AG04450 (cell line): ENCODE measurements around the gene NBEAL2. TPM values are rescaled to one million over a fixed set of nuclear protein-coding genes. Genes with fewer than 3 reads are reported as not detected.

Source experiments
- CTCF ChIA-PET: fragments of 300-600, 350-600 bp; formaldehyde crosslinking; extraction: SDS; loops from one replicate; lab custom pipeline; 2022; ENCODE audit warnings: antibody characterized with exemption, inconsistent platforms; lab: Charles Lee
- POLR2A ChIA-PET: fragments of 350-600 bp; formaldehyde crosslinking; extraction: SDS; loops from one replicate; lab custom pipeline; 2021; ENCODE audit warnings: antibody characterized with exemption, inconsistent platforms; lab: Yijun Ruan, JAX
- DNase-seq: peaks from one replicate; pipeline ENCODE4 v3.0.0-alpha.2; 2011; ENCODE audit warnings: low read depth, low spot score
- H3K27ac ChIP-seq: one replicate; pipeline ENCODE4 v1.5.1; 2012; ENCODE audit warnings: low read depth, low read length, control low read depth
- H3K27me3 ChIP-seq: one replicate; pipeline ENCODE4 v1.6.0; 2012; ENCODE audit warnings: low read length; ENCODE audit not compliant: control insufficient read depth, insufficient read depth
- H3K4me3 ChIP-seq: 2 replicates; pipeline ENCODE4 v1.5.1; 2011; ENCODE audit warnings: mild to moderate bottlenecking, low read depth, low read length, control low read depth
- H3K9me3 ChIP-seq: 2 replicates; pipeline ENCODE4 v1.5.1; 2012; ENCODE audit warnings: low read length; ENCODE audit not compliant: control insufficient read depth, insufficient read depth
- CTCF ChIP-seq: IDR thresholded peaks from 2 replicates; pipeline ENCODE4 v1.5.1; 2011; ENCODE audit warnings: low read depth, low read length, control low read depth, inconsistent platforms
- polyA plus RNA-seq: library from polyadenylated mRNA; depleted of rRNA; stranded (reverse); fragments of >200 nt; gene quantifications from 2 replicates; pipeline ENCODE4 v1.2.3, GENCODE V29; 2011

The NBEAL2 gene
- polyA plus RNA-seq, 1 experiment = 2.1 TPM

DNA sequence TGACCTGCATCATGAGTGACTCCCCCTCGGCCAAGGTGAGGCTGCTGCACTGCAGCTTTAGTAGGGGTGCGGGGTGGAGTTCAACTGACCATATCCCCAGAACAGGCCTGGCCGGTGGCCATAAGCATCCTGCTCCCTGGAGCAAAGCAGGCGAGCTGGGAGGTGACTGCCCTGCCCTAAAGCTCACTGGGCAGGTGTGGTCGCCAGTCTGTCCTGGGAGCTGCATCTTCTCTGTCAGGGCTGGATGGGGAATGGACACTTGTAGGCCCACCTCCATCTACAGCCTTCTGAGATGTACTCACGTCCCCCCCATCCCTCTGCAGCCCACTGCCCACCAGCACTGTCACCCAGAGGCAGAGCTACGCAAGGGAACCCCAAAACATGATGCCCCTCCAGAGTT, 14.5 kb downstream of the NBEAL2 start:
- no peak for DNase-seq

DNA sequence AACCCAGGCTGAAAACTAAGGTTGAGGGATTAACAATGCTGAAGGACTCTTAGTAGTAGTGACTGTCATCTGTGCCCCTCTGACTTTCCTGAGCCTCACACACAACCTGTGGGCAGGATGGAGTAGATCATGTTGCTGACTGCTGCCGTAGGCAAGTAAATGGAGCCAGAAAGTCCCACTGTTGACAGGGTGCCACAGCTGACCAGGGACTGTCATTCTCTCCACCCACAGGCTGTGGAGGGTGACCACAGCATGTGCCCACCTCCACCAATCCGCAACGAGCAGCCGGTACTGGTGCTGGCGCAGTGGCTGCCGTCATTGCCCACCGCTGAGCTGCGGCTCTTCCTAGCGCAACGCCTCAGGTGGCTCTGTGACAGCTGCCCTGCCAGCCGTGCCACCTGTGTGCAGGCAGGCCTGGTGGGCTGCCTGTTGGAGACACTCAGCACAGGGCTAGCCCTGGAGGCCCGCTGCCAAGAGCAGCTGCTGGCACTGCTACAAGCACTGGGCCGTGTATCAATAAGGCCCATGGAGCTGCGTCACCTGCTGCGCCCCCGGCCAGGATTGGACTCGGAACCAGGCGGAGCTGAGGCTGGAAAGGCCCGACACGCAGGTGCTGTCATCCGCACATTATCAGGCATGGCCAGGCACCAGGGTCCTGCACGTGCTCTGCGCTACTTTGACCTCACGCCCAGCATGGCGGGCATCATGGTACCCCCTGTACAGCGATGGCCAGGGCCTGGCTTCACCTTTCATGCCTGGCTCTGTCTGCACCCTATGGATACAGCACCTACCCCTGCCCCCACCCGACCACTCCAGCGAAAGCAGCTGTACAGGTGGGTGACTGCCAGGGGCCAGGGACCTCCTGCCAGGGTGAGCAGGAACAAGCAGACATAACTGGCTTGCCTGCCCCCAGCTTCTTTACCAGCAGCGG, 15.6 kb downstream of the NBEAL2 start:
- Histone ChIP-seq H3K27me3 (no peaks in the 10 kb centered on the region), H3K4me3 (no peak overlapping the region), H3K9me3 (no peaks in the 10 kb centered on the region; the same call in 1 of the 2 replicates), H3K27ac (no peak overlapping the region)
- DNase-seq = no peak
- CTCF ChIA-PET = no interaction called here
- POLR2A ChIA-PET = interaction anchor here (0.6 kb wide), 1 partner anchor 14 kb away, joined by 3 read pairs; no protein-coding TSS in a partner anchor
- no peak for TF ChIP-seq CTCF

More for the DNA sequence above, 14.5 kb downstream of the NBEAL2 start:
- ChIA-PET POLR2A (no interaction called here), CTCF (no interaction called here)
- H3K4me3 ChIP-seq = no peak overlapping the region
- TF ChIP-seq CTCF = no peak
- H3K27ac ChIP-seq = no peak overlapping the region
- H3K9me3 ChIP-seq = no peaks in the 10 kb centered on the region; the same call in 1 of the 2 replicates
- H3K27me3 ChIP-seq = no peaks in the 10 kb centered on the region

DNA sequence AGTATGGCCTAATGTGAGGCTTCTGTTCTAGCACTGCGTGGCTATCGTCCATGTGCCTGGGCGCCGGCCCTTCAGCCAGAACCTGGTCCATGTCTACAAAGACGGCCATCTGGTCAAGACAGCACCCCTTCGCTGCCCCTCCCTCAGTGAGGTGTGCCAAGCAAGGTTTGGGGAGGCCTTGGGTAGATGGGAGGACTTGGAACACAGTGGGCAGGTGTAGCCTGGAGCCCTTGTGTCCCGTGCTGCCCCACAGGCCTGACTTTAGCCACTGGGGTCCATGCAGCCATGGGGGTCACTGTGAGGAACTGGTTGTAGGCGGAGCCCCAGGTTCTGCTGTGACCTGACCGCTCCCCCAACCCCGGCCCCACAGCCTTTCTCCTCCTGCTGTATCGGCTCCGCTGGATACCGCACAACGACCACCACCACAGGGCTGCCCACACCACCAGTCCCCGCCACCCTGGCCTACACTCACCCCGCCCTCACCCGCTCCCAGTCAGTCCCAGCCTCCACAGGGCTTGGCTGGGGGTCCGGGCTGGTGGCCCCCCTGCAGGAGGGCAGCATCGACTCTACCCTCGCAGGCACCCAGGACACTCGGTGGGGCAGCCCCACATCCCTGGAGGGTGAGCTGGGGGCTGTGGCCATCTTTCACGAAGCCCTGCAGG, 16.6 kb downstream of the NBEAL2 start:
- no peak for DNase-seq
- ChIA-PET CTCF (interaction anchor here (1.5 kb wide), 1 partner anchor 73 kb away, joined by 5 read pairs; no protein-coding TSS in a partner anchor), POLR2A (no interaction called here)
- no peak for TF ChIP-seq CTCF
- Histone ChIP-seq H3K9me3 (no peaks in the 10 kb centered on the region; the same call in 1 of the 2 replicates), H3K27me3 (no peaks in the 10 kb centered on the region), H3K4me3 (no peak overlapping the region), H3K27ac (no peak overlapping the region)

DNA sequence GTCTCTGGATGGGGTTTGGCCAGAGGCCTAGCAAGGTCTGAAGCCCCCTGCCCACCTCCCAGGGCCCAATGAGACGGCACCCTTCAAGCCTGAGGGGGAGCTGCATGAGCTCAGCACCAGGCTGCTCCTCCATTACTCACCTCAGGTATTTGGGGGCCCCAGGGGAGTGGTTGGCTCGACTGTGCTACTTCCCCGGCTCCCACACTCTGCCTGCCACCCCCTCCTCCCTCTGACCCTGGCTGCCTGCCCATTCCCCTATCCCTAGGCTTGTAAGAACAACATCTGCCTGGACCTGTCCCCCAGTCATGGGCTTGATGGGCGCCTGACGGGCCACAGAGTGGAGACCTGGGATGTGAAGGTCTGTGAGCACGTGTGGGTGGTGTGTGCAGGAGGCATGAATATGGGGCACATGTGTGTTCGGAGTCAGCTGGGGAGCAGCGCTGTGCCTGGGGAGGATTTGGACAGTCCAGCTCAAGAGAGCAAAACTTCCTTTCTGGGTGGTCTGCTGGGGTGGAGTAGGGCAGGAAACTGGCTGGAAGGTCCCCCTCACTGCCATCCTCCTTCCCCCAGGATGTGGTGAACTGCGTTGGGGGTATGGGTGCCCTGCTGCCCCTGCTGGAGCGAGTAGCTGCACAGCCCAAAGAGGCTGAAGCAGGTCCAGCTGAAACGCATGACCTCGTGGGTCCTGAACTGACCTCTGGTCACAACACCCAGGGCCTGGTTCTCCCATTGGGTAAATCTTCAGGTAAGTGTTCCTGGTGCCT, 17.4 kb downstream of the NBEAL2 start:
- TF ChIP-seq CTCF = no peak
- Histone ChIP-seq H3K27me3 (no peaks in the 10 kb centered on the region), H3K4me3 (no peak overlapping the region), H3K27ac (no peak overlapping the region), H3K9me3 (no peaks in the 10 kb centered on the region; the same call in 1 of the 2 replicates)
- ChIA-PET CTCF (interaction anchor here (1.5 kb wide), 1 partner anchor 74 kb away, joined by 5 read pairs; no protein-coding TSS in a partner anchor), POLR2A (no interaction called here)
- DNase-seq = no peak
